Measurements from ENCODE around the gene SPATS2. TPM values are rescaled to one million over a fixed set of nuclear protein-coding genes. Genes with fewer than 3 reads are reported as not detected.
A peak's percentile ranks its signal among the peaks of the same experiment; 100 is the strongest.

The SPATS2 gene
- total and polyA plus RNA-seq, 2 donors (not counting 3 experiments of a cell fraction or from before 2014, with no cell fraction given) = 55.8 to 66.5 TPM

DNA sequence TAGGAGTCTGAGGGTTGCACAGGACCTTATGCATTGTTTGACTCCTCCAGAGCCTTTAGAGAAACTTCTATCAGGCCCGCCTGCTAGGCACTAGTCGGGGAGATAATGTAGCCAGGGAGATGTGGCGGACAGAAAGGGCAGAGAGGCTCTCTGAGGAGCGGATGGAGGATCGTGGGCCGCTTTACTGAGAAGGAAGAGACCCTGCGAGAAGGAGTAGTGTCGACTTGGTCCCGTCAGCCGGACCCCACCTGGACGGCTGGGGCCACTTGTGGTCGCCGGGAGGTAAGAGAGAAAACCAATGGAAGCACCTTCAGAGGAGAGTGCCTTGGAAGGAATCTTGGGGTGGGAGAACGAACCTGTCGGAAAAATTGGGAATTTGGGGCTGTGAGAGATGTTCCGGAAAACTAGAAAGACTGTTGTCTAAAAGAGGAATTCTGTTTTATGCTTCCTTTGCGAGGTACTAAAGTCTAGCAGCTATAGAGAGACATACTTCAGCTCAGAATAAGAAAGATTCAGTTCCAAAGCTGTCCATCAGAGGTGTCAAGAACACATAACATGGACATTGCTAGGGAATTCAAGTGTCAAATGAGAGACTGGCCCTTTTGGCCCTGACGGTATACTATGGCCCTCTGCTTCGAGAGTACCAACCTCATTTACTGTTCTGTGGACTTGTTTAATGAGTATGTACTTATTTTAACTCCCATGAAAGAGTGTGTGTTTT, 201.3 kb downstream of the SPATS2 start:
- Histone ChIP-seq H3K79me2 (ENCODE audit: control insufficient read depth, insufficient read depth, low read length) (peaks cover 20% of the 10 kb centered on the region), H3K9me1 (replicated peaks; ENCODE audit: control insufficient read depth, extremely low read depth, insufficient read depth, low read length) (no peaks in the 10 kb centered on the region), H3K9me3 (replicated peaks; ENCODE audit: control insufficient read depth, insufficient read depth, low read length) (no peaks in the 10 kb centered on the region), H3K36me3 (ENCODE audit: control insufficient read depth in 2 of 2, extremely low read depth in 1 of 2, insufficient read depth in 2 of 2, low read length in 2 of 2) (peaks cover 0 to 14% of the 10 kb centered on the region in 2 experiments), H3K9ac (replicated peaks; ENCODE audit: extremely low read depth, insufficient read depth, low read length) (peak overlapping the region; percentile 87), H4K20me1 (replicated peaks; ENCODE audit: control insufficient read depth, extremely low read depth, insufficient read depth, low read length) (no peaks in the 10 kb centered on the region), H3K4me3 (replicated peaks in 1 of 3; ENCODE audit: insufficient read depth in 1 of 3, low read depth in 1 of 3, low read length in 3 of 3) (peak overlapping the region; percentile 64 to 86 (median 82)), H3K27ac (ENCODE audit: insufficient read depth, low read depth, low read length) (peak overlapping the region; percentile 80), H3K4me1 (ENCODE audit: control insufficient read depth, extremely low read depth, insufficient read depth, low read length) (peaks cover 14% of the 10 kb centered on the region), H2AFZ (ENCODE audit: low read depth, low read length) (peak overlapping the region; percentile 83), H3K27me3 (ENCODE audit: control insufficient read depth in 2 of 2, insufficient read depth in 2 of 2, low read length in 2 of 2) (no peaks in the 10 kb centered on the region), H3K4me2 (ENCODE audit: insufficient read depth, low read length) (peak overlapping the region; percentile 87)
- ChIA-PET CTCF (interaction anchor here (1.1 to 1.9 kb wide), 2 partner anchors 12 to 209 kb away, joined by 6 to 10 read pairs; no protein-coding TSS in a partner anchor), POLR2A (interaction anchor here (0.8 kb wide), 1 partner anchor 108 kb away, joined by 3 read pairs; no protein-coding TSS in a partner anchor)
- BruUV-seq (replicated peaks) = TSS peak; percentile 18
- FAIRE-seq (no peak), DNase-seq (ENCODE audit: low read depth, low spot score) (peak; percentile 34)
- intact Hi-C loops (cut with micrococcal nuclease) = loop anchor here (2.0 to 5.0 kb wide), 2 partner anchors 138 to 211 kb away; partner anchors contain the start of gene FMNL3
- TF ChIP-seq POLR2A (IDR thresholded peaks at IDR 0.05; ENCODE audit: low read depth, low read length) (no peak), JUN (IDR thresholded peaks at IDR 0.05; ENCODE audit: borderline replicate concordance, insufficient read depth, insufficient read length, low read depth) (no peak), MYC (IDR thresholded peaks at IDR 0.05; ENCODE audit: low read depth, low read length) (no peak), GATA2 (IDR thresholded peaks at IDR 0.05; ENCODE audit: insufficient read depth, insufficient read length, low read depth, low read length) (no peak), EZH2 (IDR thresholded peaks at IDR 0.05; ENCODE audit: borderline replicate concordance, low read depth, low read length, severe bottlenecking) (no peak), FOS (IDR thresholded peaks at IDR 0.05; ENCODE audit: borderline replicate concordance, insufficient read depth, low read length) (no peak), POLR2AphosphoS5 (IDR thresholded peaks at IDR 0.05; ENCODE audit: insufficient read depth, low read depth, low read length) (no peak)
- TF ChIP-seq, protein P1, sequence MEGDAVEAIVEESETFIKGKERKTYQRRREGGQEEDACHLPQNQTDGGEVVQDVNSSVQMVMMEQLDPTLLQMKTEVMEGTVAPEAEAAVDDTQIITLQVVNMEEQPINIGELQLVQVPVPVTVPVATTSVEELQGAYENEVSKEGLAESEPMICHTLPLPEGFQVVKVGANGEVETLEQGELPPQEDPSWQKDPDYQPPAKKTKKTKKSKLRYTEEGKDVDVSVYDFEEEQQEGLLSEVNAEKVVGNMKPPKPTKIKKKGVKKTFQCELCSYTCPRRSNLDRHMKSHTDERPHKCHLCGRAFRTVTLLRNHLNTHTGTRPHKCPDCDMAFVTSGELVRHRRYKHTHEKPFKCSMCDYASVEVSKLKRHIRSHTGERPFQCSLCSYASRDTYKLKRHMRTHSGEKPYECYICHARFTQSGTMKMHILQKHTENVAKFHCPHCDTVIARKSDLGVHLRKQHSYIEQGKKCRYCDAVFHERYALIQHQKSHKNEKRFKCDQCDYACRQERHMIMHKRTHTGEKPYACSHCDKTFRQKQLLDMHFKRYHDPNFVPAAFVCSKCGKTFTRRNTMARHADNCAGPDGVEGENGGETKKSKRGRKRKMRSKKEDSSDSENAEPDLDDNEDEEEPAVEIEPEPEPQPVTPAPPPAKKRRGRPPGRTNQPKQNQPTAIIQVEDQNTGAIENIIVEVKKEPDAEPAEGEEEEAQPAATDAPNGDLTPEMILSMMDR (IDR thresholded peaks at IDR 0.05; ENCODE audit: extremely low read depth in 1 of 2, insufficient read depth in 1 of 2, low read depth in 1 of 2, low read length in 2 of 2) = no peak
- TF ChIP-seq, protein P2, sequence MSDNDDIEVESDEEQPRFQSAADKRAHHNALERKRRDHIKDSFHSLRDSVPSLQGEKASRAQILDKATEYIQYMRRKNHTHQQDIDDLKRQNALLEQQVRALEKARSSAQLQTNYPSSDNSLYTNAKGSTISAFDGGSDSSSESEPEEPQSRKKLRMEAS (IDR thresholded peaks at IDR 0.05; ENCODE audit: insufficient read depth, insufficient read length) = no peak
- dilution Hi-C loops (cut with MboI; ENCODE audit: extremely low pct_ligation_motif_present, low sequenced_read_pairs) = no loop called here

Small RNAs within 50 kb of the gene (small RNA-seq; reads per million reads assigned to genes)
- not detected for gene AC125611.1 (ENCODE audit: insufficient read depth, insufficient read length, low read depth, low replicate concordance)

Other genes starting within 250 kb of the SPATS2 start
- 2,228 and 2,245 TPM in 2 replicates for gene TUBA1B, start 236.1 kb upstream of the SPATS2 start, total RNA-seq
- 5,362 and 5,535 TPM in 2 replicates for gene TUBA1B, start 236.1 kb upstream of the SPATS2 start, polyA plus RNA-seq
- 701 and 740 TPM in 2 replicates for gene TUBA1A, start 178.4 kb upstream of the SPATS2 start, total RNA-seq
- 2,429 and 3,046 TPM in 2 replicates for gene TUBA1A, start 178.4 kb upstream of the SPATS2 start, polyA plus RNA-seq
- 515 and 523 TPM in 2 replicates for gene TUBA1C, start 102.4 kb upstream of the SPATS2 start, total RNA-seq
- 2,063 and 2,352 TPM in 2 replicates for gene TUBA1C, start 102.4 kb upstream of the SPATS2 start, polyA plus RNA-seq
- gene PRPH, start 72.3 kb upstream of the SPATS2 start, total RNA-seq = not detected in 2 replicates
- gene PRPH, start 72.3 kb upstream of the SPATS2 start, polyA plus RNA-seq = not detected in 2 replicates
- 62.4 and 68.6 TPM in 2 replicates for gene TROAP, start 44.2 kb upstream of the SPATS2 start, total RNA-seq
- 27.3 and 31.7 TPM in 2 replicates for gene TROAP, start 44.2 kb upstream of the SPATS2 start, polyA plus RNA-seq
- gene C1QL4, start 30.3 kb upstream of the SPATS2 start, total RNA-seq = not detected in 2 replicates
- not detected in 2 replicates for gene C1QL4, start 30.3 kb upstream of the SPATS2 start, polyA plus RNA-seq
- gene DNAJC22, start 20.6 kb upstream of the SPATS2 start, total RNA-seq = 1.1 and 1.3 TPM in 2 replicates
- gene DNAJC22, start 20.6 kb upstream of the SPATS2 start, polyA plus RNA-seq = 1.4 TPM in 2 replicates
- gene KCNH3, start 171.6 kb downstream of the SPATS2 start, total RNA-seq = 0.13 and 0.18 TPM in 2 replicates
- gene KCNH3, start 171.6 kb downstream of the SPATS2 start, polyA plus RNA-seq = 0.13 and 0.14 TPM in 2 replicates
- 71.1 and 78.5 TPM in 2 replicates for gene MCRS1, start 200.7 kb downstream of the SPATS2 start, total RNA-seq
- gene MCRS1, start 200.7 kb downstream of the SPATS2 start, polyA plus RNA-seq = 99.3 and 110 TPM in 2 replicates
- gene FAM186B, start 238.2 kb downstream of the SPATS2 start, total RNA-seq = 0.21 and 0.33 TPM in 2 replicates
- 0.10 and 0.11 TPM in 2 replicates for gene FAM186B, start 238.2 kb downstream of the SPATS2 start, polyA plus RNA-seq

Data from endothelial cell of umbilical vein (primary cell).